H7 (cell line): ENCODE results near the gene CRYBA4. TPM values are rescaled to one million over a fixed set of nuclear protein-coding genes. Genes with fewer than 3 reads are reported as not detected.
A peak's percentile ranks its signal among the peaks of the same experiment; 100 is the strongest.
"Not testable (repeated sequence)": the region's sequence is repeated elsewhere in the genome, so short reads cannot be mapped to it uniquely, and the experiment has no call there.

Experiments
- DNase-seq: peaks from one replicate; pipeline ENCODE4 v3.0.0; 2012
- H3K27me3 ChIP-seq: 2 replicates; pipeline ENCODE4 v1.6.0; 2011; ENCODE audit warnings: mild to moderate bottlenecking, low read length; ENCODE audit not compliant: control insufficient read depth, insufficient read depth
- H3K36me3 ChIP-seq: replicated peaks from 2 replicates; pipeline ENCODE4 v1.5.1; 2011; ENCODE audit warnings: low read length; ENCODE audit not compliant: control insufficient read depth, insufficient read depth
- H3K4me3 ChIP-seq: 2 replicates; pipeline ENCODE4 v1.5.1; 2011; ENCODE audit warnings: low read depth, mild to moderate bottlenecking, control low read depth, low read length, moderate library complexity; ENCODE audit not compliant: insufficient read depth
- total RNA-seq: library from RNA; depleted of rRNA; stranded (reverse); fragments of >200 nt; shearing (Covaris generic); gene quantifications from 2 replicates; pipeline ENCODE4 v1.2.3, GENCODE V29; 2014

CRYBA4 gene
- total RNA-seq, 1 experiment from 2014 or later, result not detected

DNA sequence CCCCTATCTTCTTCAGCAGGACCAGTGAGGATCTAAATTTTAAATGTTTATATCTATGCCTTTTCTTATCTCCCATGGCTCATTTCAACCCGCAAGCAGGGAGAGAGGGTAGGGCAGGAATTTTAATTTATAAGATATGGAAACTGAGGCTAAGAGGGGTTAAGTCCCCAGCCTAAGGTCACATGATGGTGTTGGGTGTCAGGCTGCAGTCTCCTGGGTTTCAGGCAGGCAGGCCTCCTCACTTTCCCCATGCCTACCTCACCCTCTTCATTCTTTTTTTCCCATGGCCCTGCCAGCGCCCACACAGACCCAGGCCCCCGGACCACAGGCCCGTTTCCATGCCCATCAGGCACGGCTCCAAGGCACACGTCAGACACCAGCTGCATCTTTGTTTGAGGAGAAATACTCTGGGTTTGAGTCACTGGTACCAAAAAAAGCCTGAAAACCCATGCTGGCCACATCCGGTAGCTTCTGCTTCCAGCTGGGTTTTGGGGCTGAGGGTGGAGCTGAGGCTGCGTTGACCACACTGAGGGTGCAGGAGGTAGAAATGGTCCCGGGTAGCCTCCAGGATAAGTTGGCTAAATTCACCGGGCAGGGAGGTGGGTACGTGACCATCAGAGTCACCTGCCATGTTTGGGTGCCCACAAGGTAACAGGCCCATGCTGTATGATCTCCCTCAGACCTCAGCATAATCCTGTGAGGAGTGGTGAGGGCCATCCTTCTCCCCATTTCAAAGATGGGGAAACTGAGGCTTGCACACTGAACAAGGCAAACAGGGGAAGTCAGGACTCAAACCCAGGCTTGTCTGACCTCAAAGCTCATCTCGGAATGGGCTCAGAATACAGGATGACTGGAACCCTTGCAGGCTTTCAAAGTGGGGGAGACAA lies 11.4 kb upstream of the CRYBA4 start:
- Histone ChIP-seq H3K27me3 (peaks cover 10% of the 10 kb centered on the region; the same call in 1 of the 2 replicates), H3K36me3 (no peaks in the 10 kb centered on the region), H3K4me3 (no peak overlapping the region)
- no peak for DNase-seq

DNA sequence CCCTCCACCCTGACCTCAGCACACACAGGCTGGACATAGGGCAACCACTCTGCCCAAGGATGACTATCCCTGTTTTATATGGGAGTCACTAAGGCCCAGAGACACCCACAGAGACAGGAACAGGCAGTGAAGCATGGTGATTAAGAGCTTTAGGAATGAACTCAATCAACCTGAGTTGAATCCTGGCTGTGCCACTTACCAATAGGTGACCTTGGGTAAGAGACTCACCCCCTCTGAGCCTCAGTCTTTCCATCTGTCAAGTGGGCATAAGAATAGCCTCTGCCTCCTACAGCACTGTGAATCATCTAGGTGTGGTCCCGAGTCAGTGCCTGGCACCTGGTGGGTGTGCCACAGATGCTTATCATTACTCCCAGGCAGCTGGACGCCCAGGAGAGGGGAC lies 10.8 kb upstream of the CRYBA4 start:
- no peak for DNase-seq
- H3K27me3 ChIP-seq, result peaks cover 10% of the 10 kb centered on the region; the same call in 1 of the 2 replicates

DNA sequence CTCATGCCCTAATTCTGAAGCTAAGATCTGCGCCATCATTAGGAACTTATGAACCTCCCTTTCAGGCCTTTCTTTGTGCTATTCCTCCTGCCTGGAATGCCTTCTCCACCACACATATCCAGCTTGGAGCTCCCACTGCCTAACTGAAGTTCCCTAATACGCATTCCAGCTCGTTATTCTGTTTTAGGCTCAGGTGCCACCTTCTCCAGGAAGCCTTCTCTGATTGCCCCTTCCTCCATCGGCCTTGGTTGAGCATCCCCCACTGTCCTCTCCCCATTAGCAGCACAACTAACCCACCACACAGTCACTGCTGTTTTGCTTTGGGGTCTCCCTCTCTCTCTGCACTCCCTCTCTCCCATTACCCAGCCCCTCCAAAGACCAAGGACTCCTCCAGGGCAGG lies 9.1 kb upstream of the CRYBA4 start:
- Histone ChIP-seq H3K36me3 (no peaks in the 10 kb centered on the region), H3K27me3 (peaks cover 10% of the 10 kb centered on the region; the same call in 1 of the 2 replicates), H3K4me3 (no peak overlapping the region)
- peak; percentile 14 for DNase-seq

More for the DNA sequence above, 10.8 kb upstream of the CRYBA4 start:
- Histone ChIP-seq H3K4me3 (no peak overlapping the region), H3K36me3 (no peaks in the 10 kb centered on the region)

DNA sequence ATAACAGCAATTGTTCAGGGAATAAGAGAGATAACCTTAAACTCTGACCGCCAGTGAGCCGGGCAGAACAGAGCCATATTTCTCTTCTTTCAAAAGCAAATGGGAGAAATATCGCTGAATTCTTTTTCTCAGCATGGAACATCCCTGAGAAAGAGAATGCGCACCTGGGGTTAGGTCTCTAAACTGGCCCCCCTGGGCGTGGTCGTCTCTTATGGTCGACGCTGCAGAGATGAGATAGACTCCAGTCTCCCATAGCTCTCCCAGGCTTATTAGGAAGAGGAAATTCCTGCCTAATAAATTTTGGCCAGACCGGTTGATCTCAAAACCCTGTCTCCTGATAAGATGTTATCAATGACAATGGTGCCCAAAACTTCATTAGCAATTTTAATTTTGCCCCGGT lies 8.0 kb upstream of the CRYBA4 start:
- not testable (repeated sequence) for DNase-seq, H3K4me3 ChIP-seq

DNA sequence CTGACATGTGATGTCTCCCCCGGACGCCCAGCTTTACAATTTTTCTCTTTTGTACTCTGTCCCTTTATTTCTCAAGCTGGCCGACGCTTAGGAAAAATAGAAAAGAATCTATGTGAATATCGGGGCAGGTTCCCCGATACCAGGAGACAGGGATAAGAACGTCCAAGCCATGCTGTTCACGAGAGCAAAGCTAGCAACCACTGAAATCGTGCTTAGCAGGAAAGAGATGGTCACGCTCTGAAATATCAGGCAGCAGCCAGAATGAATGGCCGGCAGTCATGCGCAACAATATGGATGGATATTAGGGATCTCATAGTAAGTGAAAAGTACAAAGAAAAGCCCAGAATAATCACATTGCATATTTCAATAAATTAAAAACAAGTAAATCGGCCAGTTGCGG lies 7.4 kb upstream of the CRYBA4 start:
- peak; percentile 24 for DNase-seq
- peaks cover 10% of the 10 kb centered on the region; the same call in 1 of the 2 replicates for H3K27me3 ChIP-seq
- H3K36me3 ChIP-seq, result no peaks in the 10 kb centered on the region
- no peak overlapping the region for H3K4me3 ChIP-seq

More for the DNA sequence above, 8.0 kb upstream of the CRYBA4 start:
- not testable (repeated sequence) for H3K36me3 ChIP-seq
- peaks cover 10% of the 10 kb centered on the region; the same call in 1 of the 2 replicates for H3K27me3 ChIP-seq

DNA sequence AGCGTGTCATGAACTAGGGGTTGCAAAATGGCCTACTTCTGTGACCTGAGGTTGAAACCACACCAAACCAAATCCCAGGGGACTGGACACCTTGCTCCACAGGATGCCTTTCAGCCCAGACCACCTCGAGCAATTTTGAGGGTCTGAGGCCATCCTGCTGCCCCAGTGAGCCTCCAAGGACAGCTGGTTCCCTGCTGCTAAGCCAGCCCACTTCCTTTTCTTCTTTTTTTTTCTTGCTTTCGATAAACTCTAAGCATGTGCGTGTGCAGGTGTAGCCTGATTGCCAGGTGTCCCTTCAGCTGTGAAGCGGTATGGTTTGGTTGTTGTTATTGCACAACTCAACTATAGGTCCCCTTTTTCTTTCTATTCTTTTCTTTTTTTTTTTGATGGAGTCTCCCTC lies 6.6 kb upstream of the CRYBA4 start:
- DNase-seq, result peak; percentile 37
- Histone ChIP-seq H3K4me3 (no peak overlapping the region), H3K27me3 (peaks cover 10% of the 10 kb centered on the region; the same call in 1 of the 2 replicates), H3K36me3 (no peaks in the 10 kb centered on the region)

DNA sequence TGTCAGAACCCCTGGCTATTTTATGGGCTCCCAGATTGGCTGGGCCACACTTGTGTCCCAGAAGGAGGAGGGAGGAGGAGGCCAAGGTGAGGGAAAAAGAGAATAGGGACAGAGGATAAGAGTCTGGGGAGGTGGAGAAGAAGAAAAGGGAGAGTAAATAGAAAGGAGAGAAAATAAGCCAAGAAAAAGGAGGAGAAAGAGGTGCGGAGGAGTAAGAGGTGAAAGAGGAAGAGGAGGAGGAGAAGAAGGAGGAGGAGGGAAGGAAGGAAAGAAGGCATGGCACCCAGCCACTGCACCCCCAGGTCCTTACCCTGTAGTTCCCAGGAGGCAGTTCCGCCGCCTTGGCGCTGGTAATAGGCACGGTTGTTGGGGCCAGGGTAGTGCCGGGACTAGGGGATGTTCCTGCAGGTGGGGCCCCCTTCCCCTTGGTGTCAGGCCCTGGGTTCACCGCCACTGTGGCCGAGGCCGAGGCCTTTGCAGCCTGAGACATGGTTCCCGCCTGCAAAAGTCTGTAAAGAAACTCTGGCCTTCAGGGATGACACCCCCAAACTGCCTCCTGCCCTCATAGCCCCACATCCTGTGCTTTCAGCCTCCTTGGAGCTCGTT lies 5.8 kb upstream of the CRYBA4 start:
- Histone ChIP-seq H3K36me3 (no peaks in the 10 kb centered on the region), H3K4me3 (no peak overlapping the region), H3K27me3 (peaks cover 10% of the 10 kb centered on the region; the same call in 1 of the 2 replicates)
- DNase-seq, result peak; percentile 47

DNA sequence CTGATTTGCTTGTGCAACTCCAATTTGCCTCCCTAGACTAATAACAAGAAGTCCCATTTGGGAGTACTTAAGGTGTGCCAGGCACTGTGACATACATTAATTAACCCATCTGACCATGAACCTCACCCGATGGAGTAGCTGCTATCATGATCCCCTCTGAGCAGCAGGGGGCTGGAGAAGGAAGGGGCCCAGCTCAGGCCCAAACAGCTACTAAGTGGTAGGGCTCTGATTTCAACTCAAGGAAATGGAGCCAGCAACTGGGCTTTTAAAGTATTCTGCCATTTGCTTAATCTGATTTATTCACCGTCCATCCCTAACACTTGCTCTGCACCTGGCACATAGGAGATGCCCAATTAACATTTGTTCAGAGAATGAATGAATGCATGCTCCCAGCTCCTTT lies 5.1 kb upstream of the CRYBA4 start:
- Histone ChIP-seq H3K4me3 (no peak overlapping the region), H3K27me3 (peaks cover 10% of the 10 kb centered on the region; the same call in 1 of the 2 replicates), H3K36me3 (no peaks in the 10 kb centered on the region)
- DNase-seq, result peak; percentile 56

DNA sequence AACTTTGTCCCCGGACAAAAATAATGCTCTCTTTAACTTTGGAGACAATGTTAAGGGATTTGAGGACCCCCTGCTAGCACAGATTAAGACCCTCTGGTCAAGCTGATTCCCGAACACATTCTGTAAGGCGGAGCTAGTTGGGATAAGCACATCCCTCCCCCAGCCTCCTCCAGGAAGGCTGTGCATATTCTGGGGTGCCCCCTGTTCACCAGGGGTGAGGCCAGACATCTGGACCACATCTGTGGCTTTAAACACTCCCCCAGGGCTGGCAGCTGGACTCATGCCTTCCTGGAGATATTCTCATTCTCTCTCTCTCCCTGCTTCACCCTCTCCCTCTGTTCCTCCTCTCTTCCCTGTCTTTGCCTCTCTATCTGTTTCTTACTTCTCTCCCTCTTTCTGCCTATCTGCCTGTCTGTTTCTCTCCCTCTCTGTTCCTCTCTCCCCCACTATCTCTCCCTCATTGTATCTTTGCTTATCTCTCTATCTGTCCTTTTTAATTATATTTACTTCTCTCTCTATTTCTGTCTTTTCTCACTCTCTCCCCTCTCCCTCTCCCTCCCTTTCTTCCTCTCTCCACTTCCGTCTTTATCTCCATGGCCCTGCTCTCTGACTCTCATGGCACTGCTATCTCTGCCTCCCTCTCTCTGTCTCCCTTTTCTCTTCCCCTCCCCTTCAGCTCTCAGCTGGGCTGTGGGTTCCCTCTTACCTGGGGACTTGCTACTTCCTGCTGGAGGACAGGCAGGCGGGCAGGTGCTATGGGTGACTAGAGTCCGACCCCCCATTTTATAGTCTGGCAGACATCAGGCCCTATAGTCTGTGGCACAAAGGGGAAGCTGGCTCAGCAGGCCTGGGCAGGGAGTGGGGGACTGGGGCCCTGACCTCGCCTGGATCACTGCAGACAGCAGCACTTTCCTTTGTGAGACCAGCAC lies 4.2 kb upstream of the CRYBA4 start, which contains the start of gene CRYBB1:
TSS of gene CRYBB1 (minus strand) at position 757 of the 929 bp plus-strand sequence. CDS start 1,708 bp downstream, outside the sequence.
- no peak within 1 kb of the TSS for H3K4me3 ChIP-seq
- DNase-seq, result peak; percentile 56

DNA sequence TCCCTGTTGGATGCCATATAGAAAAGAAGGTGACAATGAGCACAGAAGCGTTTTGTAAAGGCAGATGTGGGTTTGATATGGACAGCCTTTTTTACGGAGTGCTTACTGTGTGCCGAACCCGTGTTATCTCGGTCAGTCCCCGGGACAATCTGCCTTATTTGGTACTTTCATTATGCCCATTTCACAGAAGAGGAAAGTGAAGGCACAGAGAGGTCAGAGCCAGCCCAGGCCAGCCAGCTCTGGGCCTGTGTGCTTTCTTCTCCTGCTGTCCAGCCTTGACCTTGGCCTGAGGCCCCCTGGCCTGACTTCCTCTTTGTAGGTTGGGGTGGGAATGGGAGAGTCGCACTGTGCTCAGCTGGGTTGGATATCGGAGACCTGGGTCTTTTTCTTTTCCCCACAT lies 3.3 kb upstream of the CRYBA4 start:
- DNase-seq, result peak; percentile 13
- Histone ChIP-seq H3K36me3 (no peaks in the 10 kb centered on the region), H3K27me3 (peaks cover 1% of the 10 kb centered on the region; the same call in 1 of the 2 replicates), H3K4me3 (no peak overlapping the region)

More for the DNA sequence above, 4.2 kb upstream of the CRYBA4 start, which contains the start of gene CRYBB1:
- H3K27me3 ChIP-seq, result peaks cover 9% of the 10 kb centered on the region; the same call in 1 of the 2 replicates
- no peaks in the 10 kb centered on the region for H3K36me3 ChIP-seq

DNA sequence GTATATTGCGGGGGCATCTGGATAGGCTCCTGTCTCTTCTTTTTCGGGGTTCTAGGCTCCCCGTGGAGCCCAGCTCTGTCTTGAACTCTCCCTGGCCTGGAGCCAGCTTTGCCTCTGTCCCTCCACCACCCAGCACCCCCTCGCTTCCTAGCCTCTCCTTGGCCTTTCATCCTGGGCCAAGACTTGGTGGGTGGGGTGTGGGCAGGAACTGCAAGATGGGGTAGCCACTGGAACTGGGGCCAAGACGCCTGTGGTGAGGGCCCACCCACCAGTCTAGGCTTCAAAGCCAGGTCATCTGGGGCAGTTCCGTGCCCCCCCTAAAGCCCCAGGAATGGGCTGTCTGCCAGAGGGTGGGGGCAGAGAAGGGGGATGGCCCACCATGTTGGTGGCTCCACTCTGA lies 2.3 kb upstream of the CRYBA4 start:
- H3K36me3 ChIP-seq, result no peaks in the 10 kb centered on the region
- H3K4me3 ChIP-seq, result no peak overlapping the region
- peaks cover 1% of the 10 kb centered on the region; the same call in 1 of the 2 replicates for H3K27me3 ChIP-seq
- DNase-seq, result peak; percentile 21

DNA sequence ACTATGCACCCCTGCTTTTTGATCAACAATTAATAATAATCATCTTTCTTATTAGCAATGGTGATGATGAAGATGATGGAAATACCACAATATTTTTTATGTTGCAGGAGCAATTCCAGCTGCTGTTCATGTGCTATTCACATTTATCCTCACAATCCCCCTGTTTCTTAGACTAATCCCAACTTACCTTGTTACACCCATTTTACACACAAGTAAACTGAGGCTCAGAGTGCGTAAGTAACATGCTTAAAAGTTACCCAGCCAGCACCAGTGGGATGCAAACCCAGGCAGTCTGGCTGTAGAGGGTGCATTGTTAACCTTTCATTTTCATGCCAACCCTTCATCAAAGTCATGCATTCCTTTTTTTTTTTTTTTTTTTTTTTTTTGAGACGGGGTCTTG lies 1.6 kb upstream of the CRYBA4 start:
- DNase-seq, result no peak
- H3K27me3 ChIP-seq, result no peaks in the 10 kb centered on the region; the same call in 1 of the 2 replicates
- no peak overlapping the region for H3K4me3 ChIP-seq
- no peaks in the 10 kb centered on the region for H3K36me3 ChIP-seq

DNA sequence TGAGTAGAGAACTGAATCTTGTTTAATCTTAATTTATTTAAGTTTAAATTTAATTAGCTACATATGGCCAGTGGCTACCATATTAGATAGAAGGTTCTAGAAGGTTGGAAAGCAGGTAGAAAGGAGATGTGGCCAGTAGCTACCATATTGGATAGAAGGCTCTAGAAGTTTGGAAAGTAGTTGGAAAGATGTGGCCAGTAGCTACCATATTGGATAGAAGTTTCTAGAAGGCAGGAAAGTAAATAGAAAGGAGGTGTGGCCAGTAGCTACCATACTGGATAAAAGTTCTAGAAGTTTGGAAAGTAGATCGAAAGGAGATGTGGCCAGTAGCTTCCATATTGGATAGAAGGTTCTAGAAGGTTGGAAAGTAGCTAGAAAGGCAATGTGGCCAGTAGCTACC lies 2.2 kb downstream of the CRYBA4 start:
- H3K36me3 ChIP-seq, result no peaks in the 10 kb centered on the region
- H3K4me3 ChIP-seq, result no peak overlapping the region
- no peak for DNase-seq
- H3K27me3 ChIP-seq, result no peaks in the 10 kb centered on the region; the same call in 1 of the 2 replicates

DNA sequence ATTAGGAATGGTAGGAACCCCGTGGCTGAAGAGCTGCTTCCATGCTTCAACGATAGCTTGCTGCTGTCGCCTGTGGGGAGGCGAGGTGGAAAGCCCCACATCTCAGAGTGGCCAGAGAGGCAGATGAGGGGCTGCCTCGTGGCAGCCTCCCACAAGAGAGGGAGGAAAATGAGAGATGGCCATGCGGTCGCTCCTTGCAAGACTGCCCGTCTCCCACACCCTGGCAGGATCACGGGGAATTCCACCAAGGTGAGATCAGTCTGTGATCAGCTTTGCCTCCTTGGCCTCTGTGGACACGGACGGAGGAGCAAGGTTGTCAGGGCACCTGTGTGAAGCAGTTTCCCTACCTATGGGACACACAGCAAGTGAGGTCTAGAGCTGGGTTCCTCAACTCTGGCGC lies 3.0 kb downstream of the CRYBA4 start:
- no peaks in the 10 kb centered on the region; the same call in 1 of the 2 replicates for H3K27me3 ChIP-seq
- DNase-seq, result peak; percentile 24
- no peak overlapping the region for H3K4me3 ChIP-seq
- H3K36me3 ChIP-seq, result no peaks in the 10 kb centered on the region
